Testis (tissue), 3 donors: ENCODE results near the gene NKAIN4. TPM values are rescaled to one million over a fixed set of nuclear protein-coding genes. Genes with fewer than 3 reads are reported as not detected.

Experiments used
- DNase-seq: peaks from one replicate; pipeline ENCODE4 v3.0.0-alpha.2; 2019
- H3K27ac ChIP-seq, 2 donors: fragments of 200-600 bp; sonication (generic); one replicate each; pipeline ENCODE4 v1.5.1; 2019
- H3K27me3 ChIP-seq: fragments of 200-600 bp; sonication (generic); one replicate; pipeline ENCODE4 v1.5.1; 2019
- H3K36me3 ChIP-seq: fragments of 200-600 bp; sonication (generic); one replicate; pipeline ENCODE4 v1.5.1; 2017; ENCODE audit warnings: low read depth; ENCODE audit errors: missing control alignments
- H3K4me1 ChIP-seq: fragments of 200-600 bp; sonication (generic); one replicate; pipeline ENCODE4 v1.5.1; 2019
- H3K4me3 ChIP-seq, 2 donors: fragments of 200-600 bp; sonication (generic); one replicate each; pipeline ENCODE4 v1.5.1; 2017 to 2019
- H3K9me3 ChIP-seq: fragments of 200-600 bp; sonication (generic); one replicate; pipeline ENCODE4 v1.5.1; 2017
- CTCF ChIP-seq, 3 experiments: fragments of 450-650 bp in 2 of 3; fragments of 200-600 bp in 1 of 3; sonication (generic) in 1 of 3; IDR thresholded peaks; one replicate each; pipeline ENCODE4 v1.5.1; 2016 to 2019; ENCODE audit warnings: antibody characterized with exemption in 3 of 3, mild to moderate bottlenecking in 2 of 3, moderate library complexity in 1 of 3
- POLR2A ChIP-seq: fragments of 450-650 bp; IDR thresholded peaks from one replicate; pipeline ENCODE4 v1.6.1; 2017; ENCODE audit warnings: antibody characterized with exemption, mild to moderate bottlenecking, moderate library complexity
- WGBS, 2 donors: methylation state at CpG; one replicate each; pipeline ENCODE4 v1.1.5; 2018; 5-methylcytosine and 5-hydroxymethylcytosine counted together
- intact Hi-C: fragments of 100-400 bp; cut with DNase I; formaldehyde crosslinking; loops from one replicate; pipeline ENCODE4 v1.15.1; 2023; ENCODE audit warnings: low total_unique reads
- polyA plus RNA-seq: library from polyadenylated mRNA; stranded (reverse); fragments of 350-450 nt; fragmentation: Illumina TruSeq; extraction: RNeasy Lipid Tissue Mini Kit (QIAGEN cat#74804); gene quantifications from one replicate; pipeline ENCODE4 v1.2.3, GENCODE V29; 2014; ENCODE audit warnings: low read depth, low replicate concordance; ENCODE audit not compliant: insufficient read depth
- total RNA-seq, 2 donors: library from RNA; depleted of rRNA; stranded (reverse); fragments of >200 nt; gene quantifications; one replicate each; pipeline ENCODE4 v1.2.3, GENCODE V29; 2016

The NKAIN4 gene
- total and polyA plus RNA-seq, 3 donors from 2014 or later: 3.9 to 6.0 (median 4.7) TPM

GRCh38 chr20:63297796-63298572 lies 43.7 kb upstream of the NKAIN4 start:
- no peak for DNase-seq
- H3K4me1 ChIP-seq: peaks cover 2% of the 10 kb centered on the region
- H3K9me3 ChIP-seq: no peaks in the 10 kb centered on the region
- intact Hi-C loops: no loop called here
- no peak for TF ChIP-seq CTCF (IDR thresholded peaks at IDR 0.05)
- 82 to 84% methylated on average over 13 to 16 of the region's 16 CpGs for WGBS, 2 donors
- no peak overlapping the region for H3K4me3 ChIP-seq
- no peaks in the 10 kb centered on the region for H3K36me3 ChIP-seq
- H3K27me3 ChIP-seq: no peaks in the 10 kb centered on the region
- H3K27ac ChIP-seq: no peak overlapping the region

GRCh38 chr20:63297371-63297781 lies 43.1 kb upstream of the NKAIN4 start:
- Histone ChIP-seq H3K9me3 (no peaks in the 10 kb centered on the region), H3K36me3 (no peaks in the 10 kb centered on the region), H3K27ac (no peak overlapping the region), H3K4me3 (no peak overlapping the region), H3K27me3 (no peaks in the 10 kb centered on the region), H3K4me1 (peaks cover 2% of the 10 kb centered on the region)
- intact Hi-C loops: no loop called here
- DNase-seq: no peak
- 67% methylated on average over 10 of the region's 11 CpGs; no CpG with 5 or more reads in 1 of the 2 donors for WGBS, 2 donors
- no peak for TF ChIP-seq POLR2A
- TF ChIP-seq CTCF (IDR thresholded peaks at IDR 0.05): no peak

GRCh38 chr20:63296531-63297299 lies 42.5 kb upstream of the NKAIN4 start:
- TF ChIP-seq POLR2A (no peak), CTCF (IDR thresholded peaks at IDR 0.05) (no peak)
- Histone ChIP-seq H3K4me1 (peaks cover 2% of the 10 kb centered on the region), H3K9me3 (no peaks in the 10 kb centered on the region), H3K27ac (no peak overlapping the region), H3K27me3 (no peaks in the 10 kb centered on the region), H3K4me3 (no peak overlapping the region), H3K36me3 (no peaks in the 10 kb centered on the region)
- intact Hi-C loops: no loop called here
- DNase-seq: no peak
- 43 to 66% methylated on average over 11 to 18 of the region's 18 CpGs for WGBS, 2 donors

GRCh38 chr20:63295846-63296245 lies 41.6 kb upstream of the NKAIN4 start:
- Histone ChIP-seq H3K36me3 (no peaks in the 10 kb centered on the region), H3K9me3 (no peaks in the 10 kb centered on the region), H3K4me1 (peaks cover 2% of the 10 kb centered on the region), H3K27me3 (no peaks in the 10 kb centered on the region), H3K4me3 (no peak overlapping the region), H3K27ac (no peak overlapping the region)
- WGBS, 2 donors: 30 to 50% methylated on average over 2 to 20 of the region's 20 CpGs
- no peak for DNase-seq
- TF ChIP-seq CTCF (IDR thresholded peaks at IDR 0.05) (no peak), POLR2A (no peak)
- intact Hi-C loops: no loop called here
